Stimulated activated naive CD8-positive, alpha-beta T cell treated with anti-CD3 and anti-CD28 coated beads, Interleukin-15, Interleukin-2, amounts not matched to agents 100 ng/mL and 50 ng/mL, for 24 hours (primary cell): ENCODE measurements around the gene OR2M5.

Experiments used
- H3K27ac Mint-ChIP-seq: one replicate; pipeline ENCODE4 v1.8.0; 2021; ENCODE audit warnings: mild to moderate bottlenecking, mixed read lengths
- H3K27me3 Mint-ChIP-seq: one replicate; pipeline ENCODE4 v1.8.0; 2021; ENCODE audit warnings: mixed read lengths
- H3K36me3 Mint-ChIP-seq: one replicate; pipeline ENCODE4 v1.8.0; 2021; ENCODE audit warnings: low read depth, mixed read lengths
- H3K4me1 Mint-ChIP-seq: one replicate; pipeline ENCODE4 v1.8.0; 2021; ENCODE audit warnings: low read depth, mixed read lengths
- H3K4me3 Mint-ChIP-seq: one replicate; pipeline ENCODE4 v1.8.0; 2021; ENCODE audit warnings: mild to moderate bottlenecking, mixed read lengths
- H3K9me3 Mint-ChIP-seq: one replicate; pipeline ENCODE4 v1.8.0; 2021; ENCODE audit warnings: mixed read lengths

Gene OR2M5

GRCh38 chr1:248183996-248184395, 39.0 kb downstream of the OR2M5 start:
- H3K36me3 Mint-ChIP-seq, result no peaks in the 10 kb centered on the region
- no peak overlapping the region for H3K27ac Mint-ChIP-seq
- no peaks in the 10 kb centered on the region for H3K27me3 Mint-ChIP-seq
- H3K4me1 Mint-ChIP-seq, result no peaks in the 10 kb centered on the region
- peaks cover 4% of the 10 kb centered on the region for H3K9me3 Mint-ChIP-seq
- H3K4me3 Mint-ChIP-seq, result no peak overlapping the region

- no peak overlapping the region for H3K27ac Mint-ChIP-seq
- no peaks in the 10 kb centered on the region for H3K27me3 Mint-ChIP-seq
- peaks cover 4% of the 10 kb centered on the region for H3K9me3 Mint-ChIP-seq
These were observed 42.4 kb downstream of the OR2M5 start for GRCh38 chr1:248187363-248187762.

GRCh38 chr1:248189026-248189425, 44.1 kb downstream of the OR2M5 start:
- Mint-ChIP-seq H3K4me1 (no peaks in the 10 kb centered on the region), H3K4me3 (no peak overlapping the region), H3K36me3 (no peaks in the 10 kb centered on the region), H3K27me3 (no peaks in the 10 kb centered on the region), H3K27ac (no peak overlapping the region), H3K9me3 (peaks cover 10% of the 10 kb centered on the region)

More at GRCh38 chr1:248187363-248187762, 42.4 kb downstream of the OR2M5 start:
- Mint-ChIP-seq H3K4me1 (no peaks in the 10 kb centered on the region), H3K4me3 (no peak overlapping the region), H3K36me3 (no peaks in the 10 kb centered on the region)

- Mint-ChIP-seq H3K36me3 (no peaks in the 10 kb centered on the region), H3K4me3 (no peak overlapping the region), H3K27me3 (no peaks in the 10 kb centered on the region), H3K9me3 (peaks cover 15% of the 10 kb centered on the region), H3K27ac (no peak overlapping the region), H3K4me1 (no peaks in the 10 kb centered on the region)
These were observed 49.2 kb downstream of the OR2M5 start for GRCh38 chr1:248194117-248194516.
